ENCODE measurements around the gene ASB7.

GRCh38 chr15:100687582-100688141, 85.3 kb downstream of the ASB7 start:
- TF ChIP-seq POLR2A (IDR thresholded peaks at IDR 0.05; ENCODE audit: low read depth, low read length) (no peak), POLR2AphosphoS5 (IDR thresholded peaks at IDR 0.05; ENCODE audit: low read depth, low read length) (no peak), TAF1 (IDR thresholded peaks at IDR 0.05; ENCODE audit: borderline replicate concordance, low read depth, low read length) (no peak)

Data from GM12892 (cell line).